NB4 (cell line): Measurements from ENCODE around the gene B4GALT6.

Experiments
- DNase-seq: peaks from one replicate; pipeline ENCODE4 v3.0.0; 2010; ENCODE audit warnings: low read depth
- H3K4me3 ChIP-seq: one replicate; pipeline ENCODE4 v1.5.1; 2011; ENCODE audit warnings: mild to moderate bottlenecking, low read depth, low read length, moderate library complexity
- CTCF ChIP-seq: IDR thresholded peaks from one replicate; pipeline ENCODE4 v1.5.1; 2012; ENCODE audit warnings: low read depth, low read length
- MAX ChIP-seq: IDR thresholded peaks from 2 replicates; pipeline ENCODE4 v1.6.1; 2011; ENCODE audit warnings: low read depth, low read length
- MYC ChIP-seq: IDR thresholded peaks from 2 replicates; pipeline ENCODE4 v1.6.1; 2011; ENCODE audit warnings: low read depth, low read length
- POLR2A ChIP-seq: IDR thresholded peaks from 2 replicates; pipeline ENCODE4 v1.6.1; 2011; ENCODE audit warnings: mild to moderate bottlenecking; ENCODE audit not compliant: insufficient read length; ENCODE audit errors: extremely low read depth

Gene B4GALT6

GRCh38 chr18:31656754-31657153 lies 27.6 kb downstream of the B4GALT6 start:
- TF ChIP-seq CTCF (no peak), MAX (no peak)
- no peak overlapping the region for H3K4me3 ChIP-seq
- DNase-seq, result no peak

GRCh38 chr18:31655354-31655753 lies 29.0 kb downstream of the B4GALT6 start:
- H3K4me3 ChIP-seq, result no peak overlapping the region
- TF ChIP-seq CTCF, result no peak
- no peak for TF ChIP-seq MYC
- TF ChIP-seq POLR2A, result no peak
- no peak for TF ChIP-seq MAX
- DNase-seq, result no peak

- DNase-seq, result no peak
- H3K4me3 ChIP-seq, result no peak overlapping the region
- no peak for TF ChIP-seq MYC
- no peak for TF ChIP-seq CTCF
- TF ChIP-seq POLR2A, result no peak
- no peak for TF ChIP-seq MAX
Measured at GRCh38 chr18:31652877-31653276, 31.5 kb downstream of the B4GALT6 start.

- H3K4me3 ChIP-seq, result no peak overlapping the region
- DNase-seq, result no peak
Measured at GRCh38 chr18:31652357-31652756, 32.0 kb downstream of the B4GALT6 start.

GRCh38 chr18:31651369-31651768 lies 33.0 kb downstream of the B4GALT6 start:
- no peak for TF ChIP-seq MYC
- no peak for TF ChIP-seq POLR2A
- no peak for TF ChIP-seq MAX
- no peak for TF ChIP-seq CTCF
- DNase-seq, result no peak
- H3K4me3 ChIP-seq, result no peak overlapping the region

More at GRCh38 chr18:31652357-31652756, 32.0 kb downstream of the B4GALT6 start:
- TF ChIP-seq CTCF (no peak), MYC (no peak), POLR2A (no peak), MAX (no peak)
